Neural cell (in vitro differentiated cells): ENCODE data around the gene PGBD5. TPM values are rescaled to one million over a fixed set of nuclear protein-coding genes. Genes with fewer than 3 reads are reported as not detected.

ENCODE experiments used
- H2AFZ ChIP-seq: fragments of 200-600, 300-800 bp; sonication (generic), shearing (Covaris generic); 2 replicates; pipeline ENCODE4 v1.6.0; 2014; ENCODE audit warnings: low read depth, mild to moderate bottlenecking, antibody characterized with exemption, low read length, moderate library complexity
- H3F3A ChIP-seq: fragments of 200-600 bp; shearing (Covaris generic); 2 replicates; pipeline ENCODE4 v1.6.1; 2016; ENCODE audit warnings: mild to moderate bottlenecking, moderate library complexity, mixed read lengths, antibody characterized with exemption, low read length; ENCODE audit not compliant: insufficient read depth, poor library complexity, severe bottlenecking
- H3K27ac ChIP-seq: fragments of 200-600, 300-800 bp; sonication (generic), shearing (Covaris generic); 2 replicates; pipeline ENCODE4 v1.5.1; 2014; ENCODE audit warnings: mild to moderate bottlenecking, low read length, moderate library complexity
- H3K27me3 ChIP-seq: fragments of 300-800, 200-600 bp; sonication (generic), shearing (Covaris generic); 2 replicates; pipeline ENCODE4 v1.6.0; 2014; ENCODE audit warnings: mild to moderate bottlenecking, low read depth, low read length, moderate library complexity; ENCODE audit not compliant: insufficient read depth
- H3K36me3 ChIP-seq: fragments of 300-800, 200-600 bp; sonication (generic), shearing (Covaris generic); 2 replicates; pipeline ENCODE4 v1.5.1; 2014; ENCODE audit warnings: mild to moderate bottlenecking, antibody characterized with exemption, low read length, moderate library complexity; ENCODE audit not compliant: insufficient read depth
- H3K4me2 ChIP-seq: fragments of 300-800, 200-600 bp; sonication (generic), shearing (Covaris generic); 2 replicates; pipeline ENCODE4 v1.6.0; 2014; ENCODE audit warnings: mild to moderate bottlenecking, low read length
- H3K4me3 ChIP-seq: fragments of 300-800, 200-600 bp; sonication (generic), shearing (Covaris generic); 2 replicates; pipeline ENCODE4 v1.5.1; 2014; ENCODE audit warnings: mild to moderate bottlenecking, low read length, moderate library complexity
- H3K79me2 ChIP-seq: fragments of 200-600 bp; shearing (Covaris generic); replicated peaks from 2 replicates; pipeline ENCODE4 v1.6.0; 2014; ENCODE audit warnings: mild to moderate bottlenecking, low read length, moderate library complexity; ENCODE audit not compliant: insufficient read depth
- H3K9ac ChIP-seq: fragments of 300-800, 200-600 bp; sonication (generic), shearing (Covaris generic); 2 replicates; pipeline ENCODE4 v1.6.1; 2016; ENCODE audit warnings: mild to moderate bottlenecking, low read length, mixed read lengths
- H3K9me2 ChIP-seq: fragments of 200-600 bp; shearing (Covaris generic); 2 replicates; pipeline ENCODE4 v1.6.1; 2016; ENCODE audit warnings: mild to moderate bottlenecking, low read length, mixed read lengths; ENCODE audit not compliant: insufficient read depth
- H3K9me3 ChIP-seq: fragments of 200-600, 300-800 bp; sonication (generic), shearing (Covaris generic); 2 replicates; pipeline ENCODE4 v1.6.1; 2016; ENCODE audit warnings: mild to moderate bottlenecking, mixed run types, low read length, moderate library complexity, mixed read lengths
- H4K20me1 ChIP-seq: fragments of 200-600 bp; shearing (Covaris generic); 2 replicates; pipeline ENCODE4 v1.6.1; 2016; ENCODE audit warnings: mild to moderate bottlenecking, mixed run types; ENCODE audit not compliant: insufficient read depth
- EP300 ChIP-seq: fragments of 450-650 bp; conservative IDR thresholded peaks from 2 replicates; pipeline ENCODE4 v1.6.1; 2014; ENCODE audit warnings: antibody characterized with exemption, mild to moderate bottlenecking, moderate library complexity; ENCODE audit not compliant: poor library complexity, severe bottlenecking
- EZH2 ChIP-seq: fragments of 200-600, 300-800 bp; shearing (Covaris generic), sonication (generic); IDR thresholded peaks from 2 replicates; pipeline ENCODE4 v1.6.1; 2014; ENCODE audit warnings: antibody characterized with exemption, low read length, borderline replicate concordance, mild to moderate bottlenecking; ENCODE audit not compliant: insufficient read depth, poor library complexity, severe bottlenecking
- MXI1 ChIP-seq: fragments of 450-650 bp; conservative IDR thresholded peaks from 2 replicates; pipeline ENCODE4 v1.6.1; 2014; ENCODE audit warnings: antibody characterized with exemption, mild to moderate bottlenecking; ENCODE audit not compliant: poor library complexity, severe bottlenecking
- POLR2AphosphoS5 ChIP-seq: IDR thresholded peaks from 2 replicates; pipeline ENCODE4 v1.6.1; 2012
- RAD21 ChIP-seq: fragments of 450-650 bp; conservative IDR thresholded peaks from 2 replicates; pipeline ENCODE4 v1.6.1; 2014; ENCODE audit warnings: antibody characterized with exemption, mild to moderate bottlenecking, moderate library complexity
- SMC3 ChIP-seq: fragments of 450-650 bp; conservative IDR thresholded peaks from 2 replicates; pipeline ENCODE4 v1.6.1; 2014; ENCODE audit warnings: antibody characterized with exemption, mild to moderate bottlenecking, moderate library complexity; ENCODE audit not compliant: poor library complexity
- TAF1 ChIP-seq: IDR thresholded peaks from 2 replicates; pipeline ENCODE4 v1.6.1; 2012; ENCODE audit warnings: low read depth
- polyA plus RNA-seq: library from polyadenylated mRNA; depleted of rRNA; stranded (reverse); fragments of >200 nt; gene quantifications from 2 replicates; pipeline ENCODE4 v1.2.3, GENCODE V29; 2014
- TF ChIP-seq, protein P1 (sequence below): IDR thresholded peaks from 2 replicates; pipeline ENCODE4 v1.6.1; 2012; ENCODE audit warnings: borderline replicate concordance
- TF ChIP-seq, protein P2 (sequence below): fragments of 450-650 bp; IDR thresholded peaks from 2 replicates; pipeline ENCODE4 v1.5.1; 2014; ENCODE audit warnings: antibody characterized with exemption, mild to moderate bottlenecking, moderate library complexity; ENCODE audit not compliant: poor library complexity, severe bottlenecking

Gene PGBD5
- polyA plus RNA-seq, 1 donor from 2014 or later, result 16.3 TPM

DNA sequence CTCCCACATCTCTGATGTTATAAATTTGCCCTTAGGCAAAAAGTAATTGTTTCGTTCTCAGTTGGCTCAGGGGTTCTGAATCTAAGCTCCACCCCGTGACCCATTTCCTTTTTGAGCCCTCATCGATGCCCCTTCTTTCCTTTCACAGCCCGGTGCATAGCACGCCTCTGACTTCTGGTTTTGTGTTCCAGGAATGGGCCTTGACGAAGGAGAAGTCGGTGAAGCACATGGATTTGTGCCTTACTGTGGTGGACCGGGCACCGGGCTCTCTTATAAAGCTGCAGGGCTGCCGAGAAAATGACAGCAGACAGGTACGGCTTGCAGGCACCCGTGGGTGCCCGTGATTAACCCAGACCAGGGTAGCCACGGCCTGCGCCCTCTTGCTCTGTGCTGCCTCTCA is 151.9 kb downstream of the PGBD5 start:
- no peak overlapping the region for H3K4me2 ChIP-seq
- H3K79me2 ChIP-seq, result no peaks in the 10 kb centered on the region
- no peak overlapping the region for H3K27ac ChIP-seq
- H3K9me3 ChIP-seq, result no peaks in the 10 kb centered on the region
- no peak overlapping the region for H2AFZ ChIP-seq
- no peak overlapping the region for H3K9ac ChIP-seq
- H3K27me3 ChIP-seq, result no peaks in the 10 kb centered on the region
- no peak for TF ChIP-seq EP300
- no peak for TF ChIP-seq EZH2
- no peak for TF ChIP-seq MXI1
- no peak for TF ChIP-seq TAF1
- no peak for TF ChIP-seq SMC3
- H3K9me2 ChIP-seq, result no peaks in the 10 kb centered on the region
- no peak overlapping the region for H3K4me3 ChIP-seq
- H3F3A ChIP-seq, result peaks cover 3% of the 10 kb centered on the region
- no peaks in the 10 kb centered on the region for H4K20me1 ChIP-seq
- no peaks in the 10 kb centered on the region for H3K36me3 ChIP-seq

DNA sequence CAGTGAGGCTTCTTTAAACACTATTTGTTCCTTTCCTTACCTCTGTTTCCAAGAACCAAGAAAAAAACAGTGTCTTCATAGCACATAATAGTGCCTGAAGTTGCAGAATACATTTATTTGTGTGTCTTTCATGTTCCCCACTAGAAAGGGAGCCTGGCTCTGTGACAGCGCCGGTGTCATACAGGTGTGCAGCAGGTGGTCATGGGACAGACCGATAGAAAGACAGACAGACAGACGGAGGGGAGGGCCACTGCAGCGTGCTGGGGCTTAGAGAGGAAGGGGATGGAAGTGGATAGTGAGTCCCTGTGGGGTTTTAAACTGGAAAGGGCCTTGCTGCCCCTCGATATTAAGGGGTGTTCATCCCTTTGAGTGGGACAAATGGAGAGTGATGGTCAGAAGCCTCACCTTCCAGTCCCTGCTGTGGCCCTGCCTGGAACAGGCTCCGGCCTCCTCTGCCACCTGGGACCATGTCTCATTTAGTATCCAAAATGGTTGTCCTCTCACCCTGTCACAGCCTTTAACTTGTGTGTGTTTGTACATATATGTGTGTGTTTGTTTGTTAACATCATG is 152.9 kb downstream of the PGBD5 start:
- Histone ChIP-seq H3K9ac (no peak overlapping the region), H3K9me2 (no peaks in the 10 kb centered on the region), H3K4me2 (no peak overlapping the region), H3K9me3 (no peaks in the 10 kb centered on the region), H4K20me1 (no peaks in the 10 kb centered on the region), H2AFZ (no peak overlapping the region), H3K36me3 (no peaks in the 10 kb centered on the region), H3K27me3 (no peaks in the 10 kb centered on the region), H3K79me2 (no peaks in the 10 kb centered on the region), H3F3A (peaks cover 3% of the 10 kb centered on the region), H3K4me3 (no peak overlapping the region), H3K27ac (no peak overlapping the region)
- no peak for TF ChIP-seq RAD21
- TF ChIP-seq POLR2AphosphoS5, result no peak
- no peak for TF ChIP-seq EZH2
- TF ChIP-seq, protein P1, sequence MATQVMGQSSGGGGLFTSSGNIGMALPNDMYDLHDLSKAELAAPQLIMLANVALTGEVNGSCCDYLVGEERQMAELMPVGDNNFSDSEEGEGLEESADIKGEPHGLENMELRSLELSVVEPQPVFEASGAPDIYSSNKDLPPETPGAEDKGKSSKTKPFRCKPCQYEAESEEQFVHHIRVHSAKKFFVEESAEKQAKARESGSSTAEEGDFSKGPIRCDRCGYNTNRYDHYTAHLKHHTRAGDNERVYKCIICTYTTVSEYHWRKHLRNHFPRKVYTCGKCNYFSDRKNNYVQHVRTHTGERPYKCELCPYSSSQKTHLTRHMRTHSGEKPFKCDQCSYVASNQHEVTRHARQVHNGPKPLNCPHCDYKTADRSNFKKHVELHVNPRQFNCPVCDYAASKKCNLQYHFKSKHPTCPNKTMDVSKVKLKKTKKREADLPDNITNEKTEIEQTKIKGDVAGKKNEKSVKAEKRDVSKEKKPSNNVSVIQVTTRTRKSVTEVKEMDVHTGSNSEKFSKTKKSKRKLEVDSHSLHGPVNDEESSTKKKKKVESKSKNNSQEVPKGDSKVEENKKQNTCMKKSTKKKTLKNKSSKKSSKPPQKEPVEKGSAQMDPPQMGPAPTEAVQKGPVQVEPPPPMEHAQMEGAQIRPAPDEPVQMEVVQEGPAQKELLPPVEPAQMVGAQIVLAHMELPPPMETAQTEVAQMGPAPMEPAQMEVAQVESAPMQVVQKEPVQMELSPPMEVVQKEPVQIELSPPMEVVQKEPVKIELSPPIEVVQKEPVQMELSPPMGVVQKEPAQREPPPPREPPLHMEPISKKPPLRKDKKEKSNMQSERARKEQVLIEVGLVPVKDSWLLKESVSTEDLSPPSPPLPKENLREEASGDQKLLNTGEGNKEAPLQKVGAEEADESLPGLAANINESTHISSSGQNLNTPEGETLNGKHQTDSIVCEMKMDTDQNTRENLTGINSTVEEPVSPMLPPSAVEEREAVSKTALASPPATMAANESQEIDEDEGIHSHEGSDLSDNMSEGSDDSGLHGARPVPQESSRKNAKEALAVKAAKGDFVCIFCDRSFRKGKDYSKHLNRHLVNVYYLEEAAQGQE, result no peak
- no peak for TF ChIP-seq MXI1
- no peak for TF ChIP-seq SMC3
- TF ChIP-seq, protein P2, sequence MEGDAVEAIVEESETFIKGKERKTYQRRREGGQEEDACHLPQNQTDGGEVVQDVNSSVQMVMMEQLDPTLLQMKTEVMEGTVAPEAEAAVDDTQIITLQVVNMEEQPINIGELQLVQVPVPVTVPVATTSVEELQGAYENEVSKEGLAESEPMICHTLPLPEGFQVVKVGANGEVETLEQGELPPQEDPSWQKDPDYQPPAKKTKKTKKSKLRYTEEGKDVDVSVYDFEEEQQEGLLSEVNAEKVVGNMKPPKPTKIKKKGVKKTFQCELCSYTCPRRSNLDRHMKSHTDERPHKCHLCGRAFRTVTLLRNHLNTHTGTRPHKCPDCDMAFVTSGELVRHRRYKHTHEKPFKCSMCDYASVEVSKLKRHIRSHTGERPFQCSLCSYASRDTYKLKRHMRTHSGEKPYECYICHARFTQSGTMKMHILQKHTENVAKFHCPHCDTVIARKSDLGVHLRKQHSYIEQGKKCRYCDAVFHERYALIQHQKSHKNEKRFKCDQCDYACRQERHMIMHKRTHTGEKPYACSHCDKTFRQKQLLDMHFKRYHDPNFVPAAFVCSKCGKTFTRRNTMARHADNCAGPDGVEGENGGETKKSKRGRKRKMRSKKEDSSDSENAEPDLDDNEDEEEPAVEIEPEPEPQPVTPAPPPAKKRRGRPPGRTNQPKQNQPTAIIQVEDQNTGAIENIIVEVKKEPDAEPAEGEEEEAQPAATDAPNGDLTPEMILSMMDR, result no peak
- no peak for TF ChIP-seq EP300
- TF ChIP-seq TAF1, result no peak
